ENCODE results near the gene SUPT5H. TPM values are rescaled to one million over a fixed set of nuclear protein-coding genes. Genes with fewer than 3 reads are reported as not detected.

SUPT5H gene
- total and polyA plus RNA-seq, 2 experiments from 2014 or later = 71.6 to 184 TPM

DNA sequence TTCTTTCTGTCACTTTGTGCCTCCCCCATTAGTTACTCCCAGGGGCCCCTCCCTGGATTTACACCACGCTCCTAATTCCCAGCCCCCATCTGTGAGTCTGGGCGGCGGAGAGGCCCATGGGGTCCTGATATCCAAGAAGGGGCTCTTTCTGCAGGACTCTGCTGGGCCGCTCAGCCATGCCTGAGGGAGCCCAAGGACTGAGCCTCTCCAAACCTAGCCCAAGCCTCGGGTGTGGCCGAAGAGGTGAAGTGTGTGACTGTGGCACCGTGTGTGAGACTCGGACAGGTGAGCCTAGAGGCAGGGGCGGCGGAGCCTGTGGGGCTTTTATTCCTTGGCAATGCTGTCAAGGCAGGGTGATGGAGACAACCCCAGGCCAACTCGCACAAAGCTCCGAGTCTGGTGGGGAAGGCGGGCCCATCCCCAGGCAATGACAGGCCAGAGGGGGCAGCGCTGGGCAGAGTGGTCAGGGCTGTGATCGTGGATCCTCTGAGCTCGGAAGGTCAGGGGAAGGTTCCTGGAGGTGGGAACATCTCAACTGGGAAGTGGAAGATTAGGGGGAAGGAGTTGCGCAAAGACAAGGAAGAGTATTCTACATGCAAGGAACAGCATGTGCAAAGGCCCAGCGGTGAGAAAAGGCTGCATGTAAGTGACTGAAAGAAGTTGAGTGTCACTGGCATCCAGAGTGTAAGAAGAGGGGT is 31.3 kb upstream of the SUPT5H start:
- Histone ChIP-seq H3K27ac (peak overlapping the region; percentile 99), H3K4me3 (peak overlapping the region; percentile 59), H3K36me3 (replicated peaks; ENCODE audit: insufficient read depth, low read depth) (no peaks in the 10 kb centered on the region), H2AFZ (peak overlapping the region; percentile 45), H3K4me2 (peak overlapping the region; percentile 91), H4K20me1 (ENCODE audit: insufficient read depth, poor library complexity, severe bottlenecking) (peaks cover 3% of the 10 kb centered on the region), H3K27me3 (no peaks in the 10 kb centered on the region), H3K79me2 (peaks cover 41% of the 10 kb centered on the region), H3K9me2 (replicated peaks; ENCODE audit: insufficient read depth) (no peaks in the 10 kb centered on the region), H3K9me3 (ENCODE audit: low read depth) (no peaks in the 10 kb centered on the region), H3K4me1 (ENCODE audit: insufficient read depth) (peaks cover 18% of the 10 kb centered on the region)
- WGBS (ENCODE audit: low lambda C conversion rate, missing lambda C conversion rate) = 16% methylated on average over 18 of the region's 18 CpGs
- TF ChIP-seq EZH2 (IDR thresholded peaks at IDR 0.05; ENCODE audit: borderline replicate concordance) (no peak), EZH2phosphoT487 (IDR thresholded peaks at IDR 0.05; ENCODE audit: low read depth, severe bottlenecking, unreplicated experiment) (no peak)
- TF ChIP-seq, protein P1, sequence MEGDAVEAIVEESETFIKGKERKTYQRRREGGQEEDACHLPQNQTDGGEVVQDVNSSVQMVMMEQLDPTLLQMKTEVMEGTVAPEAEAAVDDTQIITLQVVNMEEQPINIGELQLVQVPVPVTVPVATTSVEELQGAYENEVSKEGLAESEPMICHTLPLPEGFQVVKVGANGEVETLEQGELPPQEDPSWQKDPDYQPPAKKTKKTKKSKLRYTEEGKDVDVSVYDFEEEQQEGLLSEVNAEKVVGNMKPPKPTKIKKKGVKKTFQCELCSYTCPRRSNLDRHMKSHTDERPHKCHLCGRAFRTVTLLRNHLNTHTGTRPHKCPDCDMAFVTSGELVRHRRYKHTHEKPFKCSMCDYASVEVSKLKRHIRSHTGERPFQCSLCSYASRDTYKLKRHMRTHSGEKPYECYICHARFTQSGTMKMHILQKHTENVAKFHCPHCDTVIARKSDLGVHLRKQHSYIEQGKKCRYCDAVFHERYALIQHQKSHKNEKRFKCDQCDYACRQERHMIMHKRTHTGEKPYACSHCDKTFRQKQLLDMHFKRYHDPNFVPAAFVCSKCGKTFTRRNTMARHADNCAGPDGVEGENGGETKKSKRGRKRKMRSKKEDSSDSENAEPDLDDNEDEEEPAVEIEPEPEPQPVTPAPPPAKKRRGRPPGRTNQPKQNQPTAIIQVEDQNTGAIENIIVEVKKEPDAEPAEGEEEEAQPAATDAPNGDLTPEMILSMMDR (IDR thresholded peaks at IDR 0.05; ENCODE audit: poor library complexity) = no peak
- DNase-seq (ENCODE audit: low spot score) = peak; percentile 44

DNA sequence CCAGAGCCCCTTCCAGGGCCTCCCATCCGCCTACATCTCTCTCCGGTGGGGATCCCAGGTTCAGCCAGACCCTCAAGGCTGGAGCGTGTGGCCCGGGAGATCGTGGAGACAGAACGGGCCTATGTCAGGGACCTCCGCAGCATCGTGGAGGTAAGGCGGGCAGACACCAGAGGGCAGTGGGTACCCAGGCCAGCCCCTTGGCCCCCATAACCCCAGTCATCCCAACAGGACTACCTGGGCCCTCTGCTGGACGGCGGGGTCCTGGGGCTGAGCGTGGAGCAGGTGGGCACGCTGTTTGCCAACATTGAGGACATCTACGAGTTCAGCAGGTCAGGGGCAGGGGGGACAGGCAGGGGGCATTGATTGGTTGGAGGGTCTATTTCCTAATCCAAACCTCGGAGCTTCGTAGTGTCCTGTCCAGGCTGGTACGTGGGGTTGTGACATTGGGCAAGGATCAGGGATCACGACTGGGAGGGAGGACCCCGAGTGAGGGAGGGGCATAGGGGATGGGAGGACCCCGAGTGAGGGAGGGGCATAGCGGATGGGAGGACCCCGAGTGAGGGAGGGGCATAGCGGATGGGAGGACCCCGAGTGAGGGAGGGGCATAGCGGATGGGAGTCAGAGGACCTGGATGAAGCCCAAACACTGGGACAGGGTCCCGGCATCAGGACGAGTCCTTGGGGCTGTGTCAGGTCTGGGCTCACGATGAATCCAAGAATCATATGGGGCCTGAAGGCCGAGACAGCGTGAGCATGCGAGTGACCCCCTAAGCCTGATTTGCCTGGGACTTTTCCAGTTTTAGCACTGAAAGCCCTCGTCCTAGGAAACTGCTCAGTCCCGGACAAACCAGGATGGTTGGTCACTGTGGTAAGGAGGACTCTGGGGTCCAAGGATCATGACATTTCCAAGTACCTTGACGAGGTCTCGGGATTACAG is 30.0 kb upstream of the SUPT5H start:
- Histone ChIP-seq H3K27me3 (no peaks in the 10 kb centered on the region), H3K4me1 (ENCODE audit: insufficient read depth) (peaks cover 16% of the 10 kb centered on the region), H3K36me3 (replicated peaks; ENCODE audit: insufficient read depth, low read depth) (no peaks in the 10 kb centered on the region), H2AFZ (no peak overlapping the region), H3K4me2 (peak overlapping the region; percentile 91), H3K27ac (no peak overlapping the region), H4K20me1 (ENCODE audit: insufficient read depth, poor library complexity, severe bottlenecking) (peaks cover 3% of the 10 kb centered on the region), H3K4me3 (no peak overlapping the region), H3K9me2 (replicated peaks; ENCODE audit: insufficient read depth) (no peaks in the 10 kb centered on the region), H3K79me2 (peaks cover 41% of the 10 kb centered on the region), H3K9me3 (ENCODE audit: low read depth) (no peaks in the 10 kb centered on the region)
- no peak for TF ChIP-seq EZH2phosphoT487 (IDR thresholded peaks at IDR 0.05; ENCODE audit: low read depth, severe bottlenecking, unreplicated experiment)
- TF ChIP-seq, protein P1 (IDR thresholded peaks at IDR 0.05; ENCODE audit: poor library complexity) = no peak
- no peak for TF ChIP-seq EZH2 (IDR thresholded peaks at IDR 0.05; ENCODE audit: borderline replicate concordance)
- 85% methylated on average over 31 of the region's 35 CpGs for WGBS (ENCODE audit: low lambda C conversion rate, missing lambda C conversion rate)
- no peak for DNase-seq (ENCODE audit: low spot score)

DNA sequence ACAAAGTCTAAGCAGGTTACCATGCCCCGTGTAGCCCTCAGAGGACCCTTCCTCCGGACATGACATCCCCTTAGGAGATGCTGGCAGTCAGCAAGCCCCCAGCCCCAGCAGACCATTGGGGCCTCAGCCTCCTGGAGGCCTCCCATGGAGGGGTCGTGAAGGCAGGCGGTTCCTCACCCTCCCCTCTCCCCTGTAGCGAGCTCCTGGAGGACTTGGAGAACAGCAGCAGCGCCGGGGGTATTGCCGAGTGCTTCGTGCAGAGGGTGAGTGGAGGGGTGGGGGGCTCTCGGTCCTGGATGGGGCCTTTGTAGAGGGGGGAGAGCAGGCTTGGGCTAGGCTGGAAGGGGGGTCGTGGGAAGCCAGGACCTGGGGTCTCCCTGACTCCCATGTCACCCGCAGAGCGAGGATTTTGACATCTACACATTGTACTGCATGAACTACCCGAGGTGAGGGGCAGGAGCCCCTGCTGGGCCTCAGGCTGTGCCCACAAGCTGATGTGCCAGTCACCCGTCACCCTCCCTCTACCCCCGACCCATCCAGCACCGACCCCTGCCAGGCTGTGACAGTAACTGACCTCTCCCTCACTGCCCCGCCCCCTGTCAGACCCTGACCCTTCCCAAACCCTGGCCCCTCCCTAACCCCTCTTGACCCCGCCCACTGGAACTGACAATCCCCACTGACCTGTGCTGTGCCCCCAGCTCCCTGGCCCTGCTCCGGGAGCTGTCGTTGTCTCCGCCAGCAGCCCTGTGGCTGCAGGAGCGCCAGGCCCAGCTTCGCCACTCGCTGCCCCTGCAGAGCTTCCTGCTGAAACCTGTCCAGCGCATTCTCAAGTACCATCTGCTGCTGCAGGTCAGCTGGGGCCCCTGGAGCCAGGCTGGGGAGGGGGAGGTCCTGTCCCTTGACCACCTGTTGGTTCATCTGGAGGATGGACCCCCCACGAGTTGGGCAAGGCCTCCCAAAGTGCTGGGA is 28.9 kb upstream of the SUPT5H start:
- H3K36me3 ChIP-seq (replicated peaks; ENCODE audit: insufficient read depth, low read depth) = no peaks in the 10 kb centered on the region
- H3K9me3 ChIP-seq (ENCODE audit: low read depth) = no peaks in the 10 kb centered on the region
- H3K79me2 ChIP-seq = peaks cover 39% of the 10 kb centered on the region
- DNase-seq (ENCODE audit: low spot score) = no peak
- H3K9me2 ChIP-seq (replicated peaks; ENCODE audit: insufficient read depth) = no peaks in the 10 kb centered on the region
- 90% methylated on average over 19 of the region's 27 CpGs for WGBS (ENCODE audit: low lambda C conversion rate, missing lambda C conversion rate)
- H2AFZ ChIP-seq = no peak overlapping the region
- H4K20me1 ChIP-seq (ENCODE audit: insufficient read depth, poor library complexity, severe bottlenecking) = peaks cover 3% of the 10 kb centered on the region
- no peaks in the 10 kb centered on the region for H3K27me3 ChIP-seq
- no peak overlapping the region for H3K27ac ChIP-seq
- no peak overlapping the region for H3K4me3 ChIP-seq
- no peak overlapping the region for H3K4me2 ChIP-seq
- TF ChIP-seq, protein P1 (IDR thresholded peaks at IDR 0.05; ENCODE audit: poor library complexity) = no peak
- no peak for TF ChIP-seq EZH2 (IDR thresholded peaks at IDR 0.05; ENCODE audit: borderline replicate concordance)
- TF ChIP-seq EZH2phosphoT487 (IDR thresholded peaks at IDR 0.05; ENCODE audit: low read depth, severe bottlenecking, unreplicated experiment) = no peak
- H3K4me1 ChIP-seq (ENCODE audit: insufficient read depth) = peaks cover 9% of the 10 kb centered on the region

Data from hepatocyte (in vitro differentiated cells).